Regular cardiac myocyte (primary cell): ENCODE data around the gene RNF212B. TPM values are rescaled to one million over a fixed set of nuclear protein-coding genes. Genes with fewer than 3 reads are reported as not detected.

Source experiments
- total RNA-seq: library from RNA; depleted of rRNA; stranded (reverse); fragments of >200 nt; gene quantifications from 2 replicates; pipeline ENCODE4 v1.2.3, GENCODE V29; 2014

The RNF212B gene
- total RNA-seq, result not detected in 2 replicates

GRCh38 chr14:23237772-23238594, at the start of gene RNF212B:
Gene RNF212B (plus strand): TSS chr14:23237936. CDS start chr14:23240346, 2,410 bp downstream.

GRCh38 chr14:23286020-23286901, 48.5 kb downstream of the RNF212B start, which contains the start of gene HOMEZ:
Gene HOMEZ (minus strand): TSS chr14:23286132. CDS start chr14:23285952, 180 bp downstream.

GRCh38 chr14:23302290-23303225, 64.8 kb downstream of the RNF212B start, which contains the start of gene PPP1R3E:
Gene PPP1R3E (minus strand): TSS chr14:23302859. CDS start chr14:23302576, 283 bp downstream.

GRCh38 chr14:23306412-23307145, 68.8 kb downstream of the RNF212B start, which contains the start of gene BCL2L2:
Gene BCL2L2 (plus strand): TSS chr14:23306833. CDS start chr14:23307768, 935 bp downstream.

GRCh38 chr14:23320584-23321571, 83.1 kb downstream of the RNF212B start, which contains the start of gene PABPN1:
Gene PABPN1 (plus strand): TSS chr14:23321457. CDS start chr14:23321470, 13 bp downstream.

Other genes starting within 250 kb of the RNF212B start
- 5.8 and 7.0 TPM in 2 replicates for gene C14orf93, start 227.8 kb upstream of the RNF212B start, total RNA-seq
- gene PSMB5, start 203.0 kb upstream of the RNF212B start, total RNA-seq, result 283 and 415 TPM in 2 replicates
- under 0.01 TPM in 1 of 2 replicates, not detected in the other for gene PSMB11, start 195.7 kb upstream of the RNF212B start, total RNA-seq
- 6.2 and 10.2 TPM in 2 replicates for gene CDH24, start 180.4 kb upstream of the RNF212B start, total RNA-seq
- 46.8 and 87.8 TPM in 2 replicates for gene ACIN1, start 142.8 kb upstream of the RNF212B start, total RNA-seq
- 38.1 and 57.7 TPM in 2 replicates for gene C14orf119, start 142.4 kb upstream of the RNF212B start, total RNA-seq
- gene CIROP, start 132.9 kb upstream of the RNF212B start, total RNA-seq, result not detected in 2 replicates
- not detected in 2 replicates for gene CEBPE, start 118.7 kb upstream of the RNF212B start, total RNA-seq
- gene SLC7A8, start 54.3 kb upstream of the RNF212B start, total RNA-seq, result under 0.01 and 1.4 TPM in 2 replicates
- 2.5 and 4.2 TPM in 2 replicates for gene HOMEZ, start 48.2 kb downstream of the RNF212B start, total RNA-seq
- 1.9 and 5.6 TPM in 2 replicates for gene PPP1R3E, start 64.9 kb downstream of the RNF212B start, total RNA-seq
- 18.3 and 18.4 TPM in 2 replicates for gene BCL2L2, start 68.9 kb downstream of the RNF212B start, total RNA-seq
- 61.7 and 123 TPM in 2 replicates for gene PABPN1, start 83.5 kb downstream of the RNF212B start, total RNA-seq
- 11.5 and 40.9 TPM in 2 replicates for gene SLC22A17, start 115.0 kb downstream of the RNF212B start, total RNA-seq
- 4.2 and 4.6 TPM in 2 replicates for gene EFS, start 127.2 kb downstream of the RNF212B start, total RNA-seq
- gene IL25, start 134.9 kb downstream of the RNF212B start, total RNA-seq, result not detected in 2 replicates
- 0.28 and 0.58 TPM in 2 replicates for gene CMTM5, start 139.1 kb downstream of the RNF212B start, total RNA-seq
- gene MYH6, start 170.3 kb downstream of the RNF212B start, total RNA-seq, result not detected in 2 replicates
- not detected in 2 replicates for gene MYH7, start 197.7 kb downstream of the RNF212B start, total RNA-seq
- gene NGDN, start 231.8 kb downstream of the RNF212B start, total RNA-seq, result 49.9 and 51.4 TPM in 2 replicates